OCI-LY3 (cell line): ENCODE results near the gene SLIT1.

Source experiments
- H2AFZ ChIP-seq: fragments of 200-600, 300-600 bp; shearing (Covaris generic); 2 replicates; pipeline ENCODE4 v1.6.0; 2014; ENCODE audit warnings: antibody characterized with exemption, low read depth, low read length
- H3K27ac ChIP-seq: fragments of 200-600, 300-600 bp; sonication (generic); 2 replicates; pipeline ENCODE4 v1.5.1; 2014; ENCODE audit warnings: mild to moderate bottlenecking, low read length, moderate library complexity, mixed read lengths
- H3K27me3 ChIP-seq: fragments of 200-600, 300-600 bp; sonication (generic); 2 replicates; pipeline ENCODE4 v1.6.1; 2014; ENCODE audit warnings: low read depth, low read length, mixed read lengths
- H3K36me3 ChIP-seq: fragments of 200-600, 300-600 bp; sonication (generic); replicated peaks from 2 replicates; pipeline ENCODE3; 2014; ENCODE audit warnings: low read depth, low read length, mixed read lengths
- H3K4me1 ChIP-seq: fragments of 300-600, 200-600 bp; sonication (generic); 2 replicates; pipeline ENCODE4 v1.6.1; 2014; ENCODE audit warnings: low read length, mixed read lengths
- H3K4me2 ChIP-seq: fragments of 200-600, 300-600 bp; sonication (generic); 2 replicates; pipeline ENCODE4 v1.6.1; 2014; ENCODE audit warnings: low read length, mixed read lengths
- H3K4me3 ChIP-seq: fragments of 300-600, 200-600 bp; sonication (generic); 2 replicates; pipeline ENCODE4 v1.5.1; 2014; ENCODE audit warnings: antibody characterized with exemption, mild to moderate bottlenecking, low read length, moderate library complexity
- H3K79me2 ChIP-seq: fragments of 300-600, 200-600 bp; shearing (Covaris generic); 2 replicates; pipeline ENCODE4 v1.6.1; 2014; ENCODE audit warnings: mild to moderate bottlenecking, low read length, mixed read lengths
- H3K9ac ChIP-seq: fragments of 300-600, 200-600 bp; shearing (Covaris generic); 2 replicates; pipeline ENCODE4 v1.6.0; 2014; ENCODE audit warnings: mild to moderate bottlenecking, low read length, moderate library complexity
- H3K9me3 ChIP-seq: fragments of 200-600, 300-600 bp; shearing (Covaris generic); 2 replicates; pipeline ENCODE4 v1.6.1; 2014; ENCODE audit warnings: low read length, mixed read lengths; ENCODE audit not compliant: insufficient read depth
- H4K20me1 ChIP-seq: fragments of 200-600, 300-600 bp; sonication (generic); 2 replicates; pipeline ENCODE4 v1.6.1; 2016; ENCODE audit warnings: low read length, mixed read lengths; ENCODE audit not compliant: insufficient read depth
- EZH2phosphoT487 ChIP-seq: fragments of 200-600 bp; shearing (Covaris generic); IDR thresholded peaks from 2 replicates; pipeline ENCODE4 v1.6.1; 2018; ENCODE audit warnings: antibody characterized with exemption, mixed run types, low read depth
- TF ChIP-seq, protein P1 (sequence below): fragments of 200-600, 300-600 bp; sonication (generic); IDR thresholded peaks from 2 replicates; pipeline ENCODE4 v1.5.1; 2014; ENCODE audit warnings: antibody characterized with exemption, low read length, low read depth

SLIT1 gene

GRCh38 chr10:97124211-97124610, 61.5 kb downstream of the SLIT1 start:
- Histone ChIP-seq H3K4me3 (no peak overlapping the region), H2AFZ (no peak overlapping the region), H3K27me3 (peaks cover 7% of the 10 kb centered on the region; the same call in 1 of the 2 replicates), H3K79me2 (no peaks in the 10 kb centered on the region), H3K4me1 (no peaks in the 10 kb centered on the region), H3K4me2 (no peak overlapping the region), H3K9me3 (no peaks in the 10 kb centered on the region), H3K9ac (no peak overlapping the region), H3K27ac (no peak overlapping the region), H3K36me3 (no peaks in the 10 kb centered on the region), H4K20me1 (no peaks in the 10 kb centered on the region)
- TF ChIP-seq, protein P1, sequence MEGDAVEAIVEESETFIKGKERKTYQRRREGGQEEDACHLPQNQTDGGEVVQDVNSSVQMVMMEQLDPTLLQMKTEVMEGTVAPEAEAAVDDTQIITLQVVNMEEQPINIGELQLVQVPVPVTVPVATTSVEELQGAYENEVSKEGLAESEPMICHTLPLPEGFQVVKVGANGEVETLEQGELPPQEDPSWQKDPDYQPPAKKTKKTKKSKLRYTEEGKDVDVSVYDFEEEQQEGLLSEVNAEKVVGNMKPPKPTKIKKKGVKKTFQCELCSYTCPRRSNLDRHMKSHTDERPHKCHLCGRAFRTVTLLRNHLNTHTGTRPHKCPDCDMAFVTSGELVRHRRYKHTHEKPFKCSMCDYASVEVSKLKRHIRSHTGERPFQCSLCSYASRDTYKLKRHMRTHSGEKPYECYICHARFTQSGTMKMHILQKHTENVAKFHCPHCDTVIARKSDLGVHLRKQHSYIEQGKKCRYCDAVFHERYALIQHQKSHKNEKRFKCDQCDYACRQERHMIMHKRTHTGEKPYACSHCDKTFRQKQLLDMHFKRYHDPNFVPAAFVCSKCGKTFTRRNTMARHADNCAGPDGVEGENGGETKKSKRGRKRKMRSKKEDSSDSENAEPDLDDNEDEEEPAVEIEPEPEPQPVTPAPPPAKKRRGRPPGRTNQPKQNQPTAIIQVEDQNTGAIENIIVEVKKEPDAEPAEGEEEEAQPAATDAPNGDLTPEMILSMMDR: no peak
- no peak for TF ChIP-seq EZH2phosphoT487

DNA sequence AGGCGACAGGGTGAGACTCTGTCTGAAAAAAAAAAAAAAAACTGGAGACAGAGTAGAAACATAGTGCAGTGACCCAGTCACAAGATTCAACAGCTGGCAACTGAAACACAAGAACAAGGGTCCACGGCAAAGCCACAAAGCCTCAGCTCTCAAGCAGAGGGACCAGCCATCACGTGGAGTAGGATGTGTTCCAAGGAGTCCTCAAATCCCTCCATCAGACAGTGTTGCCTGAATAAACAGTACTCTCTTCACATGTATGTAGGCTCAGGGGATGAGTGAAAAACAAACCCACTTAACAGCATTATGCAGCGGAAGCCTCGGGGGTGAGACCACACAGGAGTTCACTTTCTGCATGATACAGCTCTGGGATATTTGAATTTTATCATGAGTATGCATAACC, 62.0 kb downstream of the SLIT1 start:
- Histone ChIP-seq H3K79me2 (no peaks in the 10 kb centered on the region), H3K4me2 (no peak overlapping the region), H3K36me3 (no peaks in the 10 kb centered on the region), H3K4me1 (no peaks in the 10 kb centered on the region), H3K9ac (no peak overlapping the region), H3K27ac (no peak overlapping the region), H2AFZ (no peak overlapping the region), H3K9me3 (no peaks in the 10 kb centered on the region), H3K27me3 (peaks cover 7% of the 10 kb centered on the region; the same call in 1 of the 2 replicates), H3K4me3 (no peak overlapping the region), H4K20me1 (no peaks in the 10 kb centered on the region)
- no peak for TF ChIP-seq EZH2phosphoT487
- TF ChIP-seq, protein P1: no peak

GRCh38 chr10:97121041-97121440, 64.7 kb downstream of the SLIT1 start:
- Histone ChIP-seq H3K36me3 (no peaks in the 10 kb centered on the region), H3K27me3 (peaks cover 7% of the 10 kb centered on the region; the same call in 1 of the 2 replicates), H3K79me2 (no peaks in the 10 kb centered on the region), H2AFZ (no peak overlapping the region), H3K9me3 (no peaks in the 10 kb centered on the region), H3K27ac (no peak overlapping the region), H3K4me2 (no peak overlapping the region), H3K4me3 (no peak overlapping the region), H3K4me1 (peaks cover 6% of the 10 kb centered on the region; the same call in 1 of the 2 replicates), H3K9ac (no peak overlapping the region), H4K20me1 (no peaks in the 10 kb centered on the region)
- TF ChIP-seq EZH2phosphoT487: no peak

- Histone ChIP-seq H3K4me1 (peaks cover 6% of the 10 kb centered on the region; the same call in 1 of the 2 replicates), H2AFZ (no peak overlapping the region), H3K9ac (no peak overlapping the region), H3K27me3 (peaks cover 7% of the 10 kb centered on the region; the same call in 1 of the 2 replicates), H3K79me2 (no peaks in the 10 kb centered on the region), H3K4me2 (no peak overlapping the region), H4K20me1 (no peaks in the 10 kb centered on the region), H3K9me3 (no peaks in the 10 kb centered on the region), H3K36me3 (no peaks in the 10 kb centered on the region), H3K27ac (no peak overlapping the region), H3K4me3 (no peak overlapping the region)
- TF ChIP-seq, protein P1: no peak
- TF ChIP-seq EZH2phosphoT487: no peak
Observed at GRCh38 chr10:97120370-97120769, 65.4 kb downstream of the SLIT1 start.
